HG03460 (cell line): ENCODE data around the gene VSIG10L2.
"Not testable (repeated sequence)": the region's sequence is repeated elsewhere in the genome, so short reads cannot be mapped to it uniquely, and the experiment has no call there.

ENCODE experiments used
- ATAC-seq: cut with Tn5 transposase; IDR thresholded peaks from one replicate; pipeline ENCODE4 v1.9.1; 2021; ENCODE audit not compliant: unreplicated experiment

VSIG10L2 gene

DNA sequence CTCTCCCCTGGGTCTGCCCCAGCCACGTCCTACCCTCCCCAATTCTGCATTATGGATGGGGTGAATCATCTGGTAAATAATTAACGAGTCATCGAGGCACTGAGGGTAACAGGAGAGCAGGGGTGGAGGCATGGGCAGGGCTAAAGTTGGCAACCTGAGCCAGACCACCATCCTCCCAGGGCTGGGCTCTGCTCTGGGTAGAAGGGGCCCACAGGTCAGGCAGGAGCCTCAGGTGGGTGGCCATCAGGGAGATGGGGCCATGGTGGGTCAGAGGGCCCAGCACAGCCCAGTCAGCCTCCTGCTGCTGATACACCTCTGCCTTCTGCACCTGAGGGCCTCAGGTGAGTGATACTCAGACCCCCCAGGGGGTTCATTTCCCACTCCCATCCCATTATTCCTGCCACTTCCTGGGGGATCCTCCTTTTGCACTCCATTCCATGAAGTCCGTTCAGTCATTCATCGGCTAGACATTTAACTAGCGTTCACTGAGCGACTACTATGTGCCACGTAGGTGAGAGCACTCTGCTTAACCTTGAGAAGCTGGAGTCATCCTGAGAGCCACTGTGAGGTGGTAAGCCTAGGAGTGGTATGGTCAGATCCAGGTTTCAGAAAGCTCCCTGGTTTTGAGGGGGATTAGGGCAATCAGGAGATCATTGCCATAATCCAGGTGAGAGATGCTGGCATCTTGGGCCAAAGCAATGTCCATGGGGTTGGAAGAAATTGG lies at the start of gene VSIG10L2:
VSIG10L2 (plus strand) TSS at position 248 of the 724 bp plus-strand sequence; CDS start at position 260, 12 bp downstream.
- no peak for ATAC-seq

- ATAC-seq, result no peak
Observed at GRCh38 chr11:125901872-125902271, 44.0 kb upstream of the VSIG10L2 start.

DNA sequence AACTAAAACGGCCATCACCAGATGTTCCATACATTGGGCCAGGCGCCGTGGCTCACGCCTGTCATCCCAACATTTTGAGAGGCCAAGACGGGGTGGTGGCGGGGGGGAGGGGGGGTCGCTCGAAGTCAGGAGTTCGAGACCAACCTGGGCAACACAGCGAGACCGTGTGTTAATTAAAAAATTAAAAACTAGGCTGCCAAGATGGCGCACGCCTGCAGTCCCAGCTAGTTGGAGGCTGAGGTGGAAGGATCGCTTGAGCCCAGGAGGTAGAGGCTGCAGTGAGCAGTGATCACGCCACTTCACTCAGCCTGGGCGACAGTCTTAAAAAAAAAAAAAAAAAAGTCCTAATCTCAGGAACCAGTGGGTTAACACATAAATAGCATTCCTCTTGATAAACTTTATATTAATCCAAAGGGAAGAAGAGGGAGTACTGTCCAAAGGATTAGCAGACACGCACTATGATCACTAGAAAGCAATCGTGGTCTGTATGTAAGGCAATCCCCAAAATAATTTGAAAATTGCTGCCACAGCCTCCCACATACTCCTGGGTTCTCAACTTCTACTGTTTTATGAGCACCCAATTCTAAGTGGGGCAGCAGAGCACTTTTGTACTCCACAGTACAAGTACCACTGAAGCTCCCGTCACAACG lies 43.4 kb upstream of the VSIG10L2 start:
- ATAC-seq, result no peak

GRCh38 chr11:125902927-125903710 lies 42.7 kb upstream of the VSIG10L2 start, which contains the start of gene PUS3:
Gene PUS3, minus strand, starts transcription at chr11:125903206. Its CDS starts 6,922 bp downstream, at chr11:125896284.
- peak; percentile 99 for ATAC-seq

GRCh38 chr11:125903711-125904659 lies 41.9 kb upstream of the VSIG10L2 start, which contains the start of gene DDX25:
Gene DDX25, plus strand, starts transcription at chr11:125904508. Its CDS starts 10 bp downstream, at chr11:125904518.
- no peak for ATAC-seq

DNA sequence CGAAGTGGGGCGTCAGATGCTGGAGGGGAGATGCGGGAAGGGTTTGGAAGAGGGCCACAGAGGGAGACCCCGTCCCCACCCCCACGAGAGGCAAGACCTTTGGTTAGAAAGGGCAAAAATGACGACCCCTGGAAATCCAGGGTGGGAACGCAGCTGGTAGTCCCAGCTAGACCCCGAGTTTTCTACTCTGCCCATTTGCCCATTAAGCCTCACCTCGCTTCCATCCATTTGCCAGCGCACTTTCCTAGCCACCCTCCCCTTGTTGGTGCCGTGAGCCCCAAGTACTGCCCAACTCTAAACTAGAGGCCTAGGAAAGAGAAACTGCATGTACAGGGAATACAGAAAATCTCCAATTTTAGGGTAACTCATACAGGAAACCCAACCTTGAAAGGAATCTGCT lies 41.2 kb upstream of the VSIG10L2 start:
- ATAC-seq, result no peak

- no peak for ATAC-seq
Observed at GRCh38 chr11:125910226-125910849, 35.5 kb upstream of the VSIG10L2 start.

- ATAC-seq, result not testable (repeated sequence)
Observed at GRCh38 chr11:125914601-125915000, 31.2 kb upstream of the VSIG10L2 start.

DNA sequence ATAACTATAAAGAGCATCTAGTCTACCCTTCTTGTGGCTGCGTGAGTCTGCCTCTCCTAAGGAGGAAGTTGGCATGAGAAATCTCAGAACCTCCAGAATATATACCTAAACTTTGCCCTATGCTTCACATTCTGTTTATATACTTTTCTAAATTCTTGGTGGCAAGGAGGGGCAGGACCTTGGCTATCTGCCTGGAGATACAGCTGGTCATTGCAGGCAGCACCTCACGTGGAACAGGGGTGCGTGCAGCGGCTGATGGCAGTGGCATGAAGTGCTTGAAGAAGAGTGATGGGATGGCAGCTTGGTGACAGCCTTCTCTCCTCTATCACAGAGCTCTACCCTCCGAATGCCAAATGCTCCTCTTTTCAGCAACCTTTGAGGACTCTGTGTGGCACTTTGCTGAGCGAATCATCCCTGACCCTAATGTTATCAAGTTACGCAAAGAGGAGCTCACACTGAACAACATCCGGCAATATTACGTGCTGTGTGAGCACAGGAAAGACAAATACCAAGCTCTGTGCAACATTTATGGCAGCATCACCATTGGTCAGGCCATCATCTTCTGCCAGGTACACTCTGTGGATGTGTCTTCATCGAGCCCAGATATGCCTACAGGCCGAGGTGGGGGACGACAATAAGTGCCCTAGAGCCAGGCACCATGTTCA lies 29.0 kb upstream of the VSIG10L2 start:
- ATAC-seq, result no peak

- ATAC-seq, result no peak
Observed at GRCh38 chr11:125918140-125918840, 27.6 kb upstream of the VSIG10L2 start.

DNA sequence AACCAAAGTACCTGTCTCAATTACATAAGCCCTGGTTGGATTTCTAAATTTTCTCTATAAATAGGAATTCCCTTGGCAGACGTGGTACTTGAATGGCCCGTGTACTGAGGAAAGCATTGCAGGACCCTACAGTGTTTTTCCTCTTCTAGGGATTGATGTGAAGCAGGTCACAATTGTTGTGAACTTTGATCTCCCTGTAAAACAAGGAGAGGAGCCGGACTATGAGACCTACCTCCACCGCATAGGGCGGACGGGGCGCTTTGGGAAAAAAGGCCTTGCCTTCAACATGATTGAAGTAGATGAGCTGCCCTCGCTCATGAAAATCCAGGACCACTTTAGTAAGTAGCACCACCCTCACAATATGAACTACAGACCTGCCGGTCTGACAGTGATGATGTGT lies 24.8 kb upstream of the VSIG10L2 start:
- ATAC-seq, result no peak

DNA sequence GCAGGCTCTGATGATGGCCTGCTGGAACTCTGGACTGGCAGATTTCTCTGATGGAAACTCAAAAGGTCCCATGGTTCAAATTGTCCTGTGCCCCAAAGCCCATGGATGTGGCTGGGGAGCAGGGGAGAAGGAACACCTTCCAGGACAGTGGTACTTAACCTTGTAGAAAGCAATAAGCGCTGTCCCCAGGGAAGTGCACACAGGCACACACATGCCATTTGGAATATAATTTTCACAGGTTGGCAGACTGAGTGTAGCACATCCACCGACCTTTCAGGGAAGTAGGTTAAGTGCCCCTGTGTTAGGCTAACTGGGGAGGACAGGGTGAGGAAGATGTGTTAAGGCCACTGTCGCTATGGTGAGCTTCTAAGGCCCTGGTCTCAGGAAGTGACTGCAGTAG lies 23.7 kb upstream of the VSIG10L2 start:
- ATAC-seq, result no peak

DNA sequence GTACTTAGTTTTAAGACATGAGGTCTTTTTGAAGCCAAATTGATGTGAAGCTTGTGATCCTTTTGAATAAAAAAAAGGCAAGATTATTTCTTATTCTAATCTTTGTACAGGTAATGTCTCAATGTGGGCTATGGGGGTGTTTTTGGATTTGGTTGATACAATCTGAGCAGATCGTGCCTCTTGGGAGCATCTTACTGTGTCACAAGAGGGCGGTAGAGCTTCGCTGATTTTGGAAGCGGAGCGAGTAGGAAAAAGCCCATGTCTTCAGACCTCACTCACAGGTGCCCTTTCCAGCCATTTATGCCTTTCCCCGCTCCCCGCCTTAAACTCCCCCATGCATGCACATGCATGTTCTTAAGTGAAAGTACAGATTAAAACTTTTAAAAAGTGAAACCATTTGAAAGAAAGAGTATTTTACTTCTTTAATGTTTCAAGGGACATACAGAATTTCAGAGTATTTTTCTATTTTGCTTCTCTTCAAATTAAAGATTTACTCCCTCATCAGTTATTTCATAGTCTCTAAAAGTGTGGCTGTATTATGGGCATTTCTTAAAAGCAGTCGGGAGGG lies 22.7 kb upstream of the VSIG10L2 start:
- ATAC-seq, result peak; percentile 71

DNA sequence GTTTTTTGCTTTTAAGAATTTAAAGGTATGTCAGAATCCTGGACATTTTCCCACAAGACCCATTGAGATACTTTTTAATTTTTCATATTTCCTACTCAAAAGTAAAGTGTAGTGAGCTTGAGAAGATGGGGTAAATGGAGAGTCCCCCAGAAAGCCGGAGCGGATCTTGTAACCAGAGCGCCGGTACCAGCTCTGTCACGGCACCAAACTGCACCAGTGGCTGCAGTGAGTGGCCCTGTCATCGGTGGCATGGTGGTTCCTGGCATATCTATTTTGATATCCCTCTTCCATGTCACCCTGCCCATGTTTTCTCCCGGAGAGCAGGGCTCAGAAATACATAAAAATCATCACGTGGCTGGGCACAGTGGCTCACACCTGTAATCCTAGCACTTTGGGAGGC lies 22.2 kb upstream of the VSIG10L2 start:
- ATAC-seq, result no peak

GRCh38 chr11:125924384-125925007 lies 21.3 kb upstream of the VSIG10L2 start:
- ATAC-seq, result no peak

- no peak for ATAC-seq
Observed at GRCh38 chr11:125925247-125925740, 20.6 kb upstream of the VSIG10L2 start.

DNA sequence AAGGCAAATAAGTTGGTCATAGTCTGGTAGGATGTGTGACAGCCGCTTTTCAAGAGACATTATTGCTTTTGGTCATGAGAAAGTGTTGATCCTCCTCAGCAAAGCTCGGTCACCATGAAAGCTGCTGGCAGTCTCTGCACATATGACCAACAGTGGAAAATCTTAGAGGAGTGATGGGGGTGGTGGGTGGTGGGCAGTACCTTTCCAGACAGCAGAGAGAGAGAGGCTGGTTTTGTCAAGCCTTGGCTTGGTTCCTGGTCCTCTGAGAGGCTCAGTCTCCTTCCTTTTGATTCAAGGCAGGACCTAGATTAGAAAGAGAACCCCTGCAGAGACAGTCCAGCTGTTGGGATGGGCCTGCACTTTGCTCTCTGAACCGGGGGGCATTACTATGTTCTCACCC lies 20.0 kb upstream of the VSIG10L2 start:
- no peak for ATAC-seq

- no peak for ATAC-seq
Observed at GRCh38 chr11:125926682-125927081, 19.2 kb upstream of the VSIG10L2 start.
